Lower leg skin (tissue), 3 donors: ENCODE measurements around the gene GALNT3.

Experiments
- CTCF ChIP-seq, 3 donors: fragments of 450-650 bp; IDR thresholded peaks; one replicate each; pipeline ENCODE4 v1.5.1; 2016; ENCODE audit warnings: antibody characterized with exemption in 3 of 3, mild to moderate bottlenecking in 3 of 3, moderate library complexity in 2 of 3
- POLR2A ChIP-seq, 2 donors: fragments of 450-650 bp; IDR thresholded peaks; one replicate each; pipeline ENCODE4 v1.6.1; 2016 to 2017; ENCODE audit warnings: antibody characterized with exemption in 2 of 2, mild to moderate bottlenecking in 1 of 2, moderate library complexity in 1 of 2

GRCh38 chr2:165796819-165797530 is 2.9 kb upstream of the GALNT3 start:
- TF ChIP-seq CTCF (IDR thresholded peaks at IDR 0.05), result no peak
- no peak for TF ChIP-seq POLR2A (IDR thresholded peaks at IDR 0.05)
